ENCODE measurements around the gene PPFIBP1. TPM values are rescaled to one million over a fixed set of nuclear protein-coding genes. Genes with fewer than 3 reads are reported as not detected.
"Not testable (repeated sequence)": the region's sequence is repeated elsewhere in the genome, so short reads cannot be mapped to it uniquely, and the experiment has no call there.

Gene PPFIBP1
- total RNA-seq, 1 donor from 2014 or later: 108 TPM

GRCh38 chr12:27566626-27567025 lies 42.6 kb downstream of the PPFIBP1 start:
- no peak for DNase-seq

- no peak for DNase-seq
Measured at GRCh38 chr12:27571463-27571862, 47.5 kb downstream of the PPFIBP1 start.

- no peak for DNase-seq
Measured at GRCh38 chr12:27572486-27573255, 48.7 kb downstream of the PPFIBP1 start.

DNA sequence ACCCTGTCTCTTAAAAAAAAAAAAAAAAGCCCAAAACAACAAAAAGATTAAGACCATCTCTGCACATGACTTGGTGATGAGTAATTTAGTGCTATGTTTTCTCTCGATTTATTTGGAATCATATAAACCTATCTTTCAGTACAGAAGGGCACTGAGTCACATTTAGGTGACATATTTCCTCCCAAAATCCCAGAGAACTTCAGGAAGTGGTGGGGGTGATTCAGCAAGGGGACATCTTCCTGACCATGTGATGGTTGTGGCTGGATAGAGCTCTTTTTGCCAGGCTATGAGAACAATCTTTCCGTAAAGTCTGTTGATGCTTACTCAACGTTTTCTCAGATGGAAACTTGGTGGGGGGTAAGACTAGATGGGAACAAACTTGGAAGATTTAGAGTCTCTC lies 50.0 kb downstream of the PPFIBP1 start:
- DNase-seq: no peak

- DNase-seq: no peak
Measured at GRCh38 chr12:27575090-27575761, 51.2 kb downstream of the PPFIBP1 start.

GRCh38 chr12:27575762-27576118 lies 51.7 kb downstream of the PPFIBP1 start:
- DNase-seq: no peak

DNA sequence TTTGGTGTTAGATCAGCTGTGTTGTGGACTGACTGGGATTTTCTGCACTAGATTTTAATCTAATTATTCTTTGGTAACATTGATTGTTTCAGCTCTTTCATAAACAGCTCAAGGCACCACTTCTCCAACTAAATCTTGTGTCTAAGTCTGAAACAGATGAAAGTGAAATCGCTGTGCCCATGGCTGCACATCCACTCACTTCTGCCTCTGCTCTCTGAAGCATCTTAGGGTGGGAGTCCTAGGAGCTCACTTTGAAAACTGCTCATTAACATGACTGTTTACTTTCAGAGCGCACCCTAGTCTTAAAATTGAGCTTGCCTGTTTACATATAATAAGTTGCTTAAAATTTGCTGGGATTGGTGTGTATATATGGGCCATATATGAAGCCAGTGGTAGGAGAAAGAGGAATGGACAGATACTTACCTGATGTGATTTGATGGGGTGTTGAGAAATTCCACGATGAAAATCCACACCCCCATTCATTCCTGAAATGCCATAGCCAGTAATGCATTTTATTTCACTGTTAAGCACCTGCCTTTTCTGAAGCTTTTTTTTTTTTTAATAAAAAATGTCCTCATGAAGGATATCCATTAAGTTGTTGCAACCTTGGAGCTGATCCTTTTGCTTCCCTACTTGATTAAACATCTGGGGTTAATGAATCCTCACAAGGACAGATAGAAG lies 52.8 kb downstream of the PPFIBP1 start:
- DNase-seq: no peak

DNA sequence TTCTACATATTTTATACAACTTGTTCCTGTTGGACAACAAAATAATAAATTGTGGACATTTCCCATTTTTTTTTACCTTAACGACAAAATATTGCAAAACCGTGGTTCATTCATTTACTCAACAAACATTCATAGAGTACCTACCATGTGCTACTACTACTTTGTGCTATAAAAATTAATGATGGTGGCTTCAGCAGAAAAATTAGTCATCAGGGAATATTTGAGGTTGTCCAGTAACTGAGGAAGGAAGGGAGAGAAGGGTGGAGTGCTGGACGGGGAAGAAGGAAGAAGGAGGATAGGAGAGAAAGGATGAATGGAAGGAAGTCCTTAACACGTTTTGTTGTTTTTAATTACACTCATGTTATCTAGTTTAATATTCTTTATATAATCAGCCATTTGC lies 53.7 kb downstream of the PPFIBP1 start:
- DNase-seq: no peak

DNA sequence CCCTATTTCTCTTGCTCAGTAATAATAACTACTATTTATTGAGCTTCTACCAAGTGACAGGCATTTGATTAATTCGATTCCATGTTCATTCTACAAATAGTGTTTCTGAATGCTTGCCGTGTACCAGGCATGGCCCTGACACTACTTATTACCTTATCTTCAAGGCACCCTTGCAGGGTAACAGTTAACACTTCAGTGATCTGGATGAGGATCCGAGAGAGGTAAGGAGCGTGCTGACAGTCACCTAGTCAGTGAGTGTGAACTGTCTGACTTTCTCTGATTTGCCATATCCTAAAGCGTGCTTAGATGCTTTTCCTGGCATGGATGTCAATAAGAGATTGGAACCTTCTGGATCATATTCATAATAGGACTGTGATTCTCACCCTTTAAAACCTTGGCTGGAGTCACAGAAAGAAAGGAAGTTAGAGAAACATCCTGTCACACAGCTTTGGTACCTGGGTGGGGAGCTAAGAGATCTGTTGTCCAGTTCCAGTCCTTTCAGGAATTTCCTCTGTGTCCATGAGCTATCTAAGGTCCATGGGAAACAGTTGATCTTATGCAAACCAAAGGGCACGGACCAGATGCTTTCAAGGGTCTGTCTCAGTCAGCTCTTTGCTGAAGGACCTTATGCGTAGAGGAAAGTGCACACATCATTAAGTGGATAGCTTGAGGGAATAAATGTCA lies 54.8 kb downstream of the PPFIBP1 start:
- DNase-seq: no peak

DNA sequence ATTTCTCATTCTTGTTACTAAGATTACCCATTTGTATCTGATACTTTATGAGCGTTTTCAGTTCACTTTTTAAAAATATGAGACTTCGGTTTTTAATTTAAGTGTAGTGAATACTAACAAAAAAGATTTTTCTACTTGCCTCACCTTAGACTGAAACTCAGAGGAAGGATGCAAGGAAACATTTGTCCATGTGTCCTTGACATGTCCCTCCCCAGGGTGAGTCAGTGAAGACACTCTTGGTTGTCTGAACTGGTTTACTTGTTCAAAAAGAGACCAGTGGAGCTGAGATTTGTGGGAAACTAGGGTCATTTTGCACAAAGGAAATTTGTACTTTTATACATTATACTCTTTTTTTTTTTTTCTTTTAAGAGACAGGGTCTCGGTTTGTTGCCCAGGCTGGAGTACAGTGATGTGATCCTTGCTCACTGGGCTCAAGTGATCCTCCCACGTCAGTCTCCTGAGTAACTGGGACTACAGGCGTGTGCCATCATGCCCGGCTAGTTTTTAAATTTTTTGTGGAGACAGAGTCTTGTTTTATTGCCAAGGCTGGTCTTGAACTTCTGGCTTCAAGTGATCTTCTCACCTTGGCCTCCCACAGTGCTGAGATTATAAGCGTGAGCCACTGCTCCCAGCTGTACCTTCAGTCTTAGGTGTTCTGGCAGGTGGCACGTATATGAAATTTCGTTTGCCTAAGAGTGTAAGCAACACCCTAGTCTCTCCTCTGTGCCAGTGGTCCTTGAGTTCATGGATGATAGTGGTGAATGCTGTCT lies 56.7 kb downstream of the PPFIBP1 start:
- DNase-seq: no peak

GRCh38 chr12:27581331-27581671 lies 57.3 kb downstream of the PPFIBP1 start:
- DNase-seq: not testable (repeated sequence)

- not testable (repeated sequence) for DNase-seq
Measured at GRCh38 chr12:27581833-27582232, 57.8 kb downstream of the PPFIBP1 start.

DNA sequence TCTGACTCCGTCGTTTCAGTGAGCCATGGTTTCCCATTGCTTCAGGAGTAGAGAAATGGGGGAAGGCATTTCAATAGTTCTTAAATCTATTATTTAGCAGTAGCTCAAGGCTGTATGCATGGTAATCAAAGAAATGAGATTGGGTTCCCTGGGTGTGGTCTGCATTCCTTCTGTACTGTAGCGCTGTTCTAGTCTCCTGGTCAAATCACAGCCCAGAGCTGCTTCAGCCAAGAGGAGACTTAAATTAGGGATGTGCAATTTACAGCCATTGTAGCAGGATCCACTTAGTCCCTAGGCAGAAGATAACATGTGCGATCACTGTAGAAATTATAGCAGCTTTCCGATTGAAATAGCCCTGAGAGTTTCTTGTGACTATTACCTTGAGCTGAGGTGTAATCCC lies 58.4 kb downstream of the PPFIBP1 start:
- DNase-seq: not testable (repeated sequence)

DNA sequence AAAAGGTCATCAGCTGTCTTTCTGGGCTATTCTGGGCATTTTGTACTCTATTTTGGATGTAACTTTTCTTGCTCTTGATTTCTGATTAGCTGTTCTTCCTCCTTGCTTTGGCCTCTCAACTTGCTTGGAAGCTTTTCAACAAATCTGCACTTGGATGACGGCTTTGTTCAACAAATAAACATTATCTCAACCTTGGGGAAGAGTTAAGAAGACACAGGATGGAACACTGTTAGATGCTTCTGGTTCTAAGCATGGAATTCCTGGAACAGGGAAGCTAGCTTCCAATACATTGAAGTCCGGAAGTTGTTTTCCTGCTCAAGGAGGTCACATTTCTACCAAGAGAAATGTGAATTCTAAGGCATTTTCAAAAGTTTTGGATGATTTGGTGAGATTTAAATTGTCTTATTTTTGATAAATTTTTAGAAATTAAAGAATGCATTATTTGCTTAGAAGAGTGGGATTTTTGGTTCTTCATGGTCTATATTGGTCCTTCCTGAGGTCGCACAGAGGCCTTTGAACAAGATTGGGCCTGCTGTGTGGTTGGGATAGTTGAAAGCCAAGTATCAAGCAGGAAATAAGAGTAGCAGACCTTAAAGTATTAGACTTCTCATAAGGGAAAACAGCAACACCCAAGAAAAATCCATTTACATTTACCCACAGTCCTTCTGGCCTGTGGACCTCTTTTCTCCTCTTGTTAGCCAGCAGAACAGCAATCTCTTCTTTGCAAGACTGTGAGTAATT lies 59.2 kb downstream of the PPFIBP1 start:
- no peak for DNase-seq

DNA sequence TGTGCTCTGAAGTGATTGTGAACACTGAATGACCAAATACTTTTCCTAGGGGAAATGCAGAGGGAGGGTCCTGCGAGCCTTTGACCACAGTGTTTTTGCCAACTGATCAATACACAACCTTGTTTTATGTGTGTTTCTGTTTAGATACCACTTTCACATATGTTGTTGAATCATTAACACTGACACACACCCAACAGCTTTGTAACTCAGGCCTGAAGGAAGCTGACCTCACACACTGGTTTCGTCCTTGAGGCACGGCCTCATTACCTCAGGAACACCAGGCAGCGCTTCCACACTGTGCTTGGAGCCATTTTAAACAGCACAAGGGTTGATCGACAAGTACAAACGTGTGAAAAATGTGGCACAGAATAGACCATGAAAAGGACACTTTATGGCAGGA lies 60.0 kb downstream of the PPFIBP1 start:
- DNase-seq: no peak

DNA sequence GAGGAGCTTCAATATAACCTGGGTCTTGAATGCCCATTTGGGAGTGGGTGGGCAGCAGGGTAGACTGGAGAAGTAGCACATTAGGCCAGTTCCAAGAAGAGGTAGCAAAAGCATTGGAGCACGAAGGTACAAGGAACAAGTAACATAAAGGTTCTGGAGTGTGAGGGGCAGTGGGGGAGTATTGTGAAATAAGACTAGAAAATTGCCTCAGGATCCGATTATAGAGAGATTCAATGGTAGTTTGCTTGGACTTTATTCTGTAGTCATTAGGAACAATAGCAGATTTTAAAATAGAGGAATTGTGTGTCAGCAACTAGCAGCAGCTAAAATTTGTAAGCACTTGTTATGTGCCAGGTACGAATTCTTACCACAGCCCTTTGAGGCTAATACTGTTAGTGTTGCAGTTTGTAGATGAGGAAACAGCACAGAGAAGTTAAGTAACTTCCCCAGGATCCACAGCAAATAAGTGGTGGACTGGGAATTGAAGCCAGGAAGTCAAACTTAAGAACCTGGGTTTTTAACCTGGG lies 61.8 kb downstream of the PPFIBP1 start:
- DNase-seq: no peak

GRCh38 chr12:27588075-27588730 lies 64.2 kb downstream of the PPFIBP1 start:
- DNase-seq: not testable (repeated sequence)

DNA sequence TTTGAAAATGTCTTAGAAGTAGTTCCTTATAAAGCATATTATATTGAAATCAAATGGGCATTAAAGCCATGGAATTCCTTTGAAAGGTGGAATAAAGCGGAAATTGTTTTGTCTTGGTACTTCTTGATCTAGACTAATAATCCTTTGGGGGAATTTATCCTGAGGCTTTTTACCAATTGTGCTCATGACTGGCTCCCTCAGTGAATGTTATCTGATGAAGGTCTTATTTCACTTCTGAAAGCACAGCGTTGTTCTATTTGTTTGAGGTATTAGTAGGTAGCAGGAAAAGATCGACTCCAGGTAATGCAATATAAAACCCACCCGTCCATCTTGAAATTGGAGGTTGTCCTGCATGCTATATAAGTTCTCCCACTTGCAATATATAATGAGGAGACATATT lies 64.8 kb downstream of the PPFIBP1 start:
- no peak for DNase-seq

DNA sequence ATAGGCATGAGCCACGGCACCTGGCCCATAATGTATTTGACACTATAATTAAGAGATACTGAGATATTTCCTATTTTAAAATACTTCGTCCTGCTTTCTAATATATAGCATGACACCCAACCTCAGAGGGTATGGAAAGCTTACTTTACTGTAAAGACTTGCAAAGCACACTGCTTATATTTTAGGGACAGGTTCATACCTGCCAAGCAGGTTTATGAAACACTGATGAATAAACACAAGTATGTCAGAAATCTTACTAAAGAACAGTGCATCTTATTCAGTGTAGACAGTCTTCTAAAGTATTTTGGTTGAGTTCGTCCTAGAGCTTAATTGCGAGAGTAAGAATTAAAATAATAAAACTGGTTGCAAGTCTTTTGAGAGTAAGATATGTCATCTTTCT lies 65.4 kb downstream of the PPFIBP1 start:
- no peak for DNase-seq

DNA sequence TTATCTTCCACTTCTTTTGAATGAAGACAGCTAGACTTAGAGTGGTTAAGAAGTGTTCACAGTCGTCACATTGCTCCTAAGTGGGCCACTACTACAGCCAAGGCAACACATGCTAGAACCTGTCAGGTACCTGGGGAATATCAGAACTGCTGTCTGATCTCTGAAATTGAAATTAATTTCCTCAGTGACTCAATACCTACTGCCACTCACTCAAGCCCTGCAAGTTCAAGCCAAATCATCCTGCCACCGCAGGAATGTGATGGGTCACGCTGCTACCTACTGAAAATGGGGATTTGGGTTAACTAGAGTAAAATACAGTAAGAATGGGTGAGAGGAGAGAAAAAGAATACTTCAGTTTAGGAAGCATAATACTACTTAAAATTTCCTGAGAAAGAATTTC lies 67.7 kb downstream of the PPFIBP1 start:
- not testable (repeated sequence) for DNase-seq

GRCh38 chr12:27592548-27592947 lies 68.5 kb downstream of the PPFIBP1 start:
- peak; percentile 49 for DNase-seq
